ENCODE measurements around the gene MINK1. TPM values are rescaled to one million over a fixed set of nuclear protein-coding genes. Genes with fewer than 3 reads are reported as not detected.

Gene MINK1
- total and polyA plus RNA-seq, 2 of the 8 experiments (the other 6 are each of a cell fraction or from before 2014, with no cell fraction given): 26.9 to 77.7 TPM

DNA sequence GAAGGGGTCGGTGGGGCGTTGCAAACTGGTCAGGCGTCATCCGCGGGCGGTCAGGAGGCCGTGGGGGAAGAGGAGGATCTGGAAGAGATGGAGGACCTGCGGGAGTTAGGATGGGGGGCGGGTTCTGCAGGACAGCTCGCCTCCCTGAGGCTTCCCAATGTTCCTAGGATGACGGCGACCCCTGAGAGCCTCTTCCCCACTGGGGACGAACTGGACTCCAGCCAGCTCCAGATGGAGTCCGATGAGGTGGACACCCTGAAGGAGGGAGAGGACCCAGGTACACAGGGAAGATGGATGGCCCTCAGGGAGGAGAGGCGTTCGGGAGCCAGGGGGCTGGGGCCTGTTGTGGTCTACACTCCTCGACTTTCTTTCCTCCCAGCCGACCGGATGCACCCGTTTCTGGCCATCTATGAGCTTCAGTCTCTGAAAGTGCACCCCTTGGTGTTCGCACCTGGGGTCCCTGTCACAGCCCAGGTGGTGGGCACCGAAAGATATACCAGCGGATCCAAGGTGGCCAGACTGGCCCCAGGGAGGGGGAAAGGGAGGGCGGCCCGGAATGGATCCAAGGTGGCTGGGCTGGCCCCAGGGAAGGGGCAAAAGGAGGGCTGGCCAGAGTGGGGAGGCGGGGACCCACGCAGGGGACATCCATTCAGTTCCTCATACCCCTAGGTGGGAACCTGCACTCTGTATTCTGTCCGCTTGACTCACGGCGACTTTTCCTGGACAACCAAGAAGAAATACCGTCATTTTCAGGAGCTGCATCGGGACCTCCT lies 25.3 kb upstream of the MINK1 start:
- H4K5ac ChIP-seq (ENCODE audit: insufficient read length, low read depth, low read length): no peak overlapping the region
- no peak overlapping the region for H2BK120ac ChIP-seq (replicated peaks; ENCODE audit: low read depth, low read length)
- 64% methylated on average over 21 of the region's 32 CpGs; no CpG with 5 or more reads in 1 of the 2 experiments for WGBS, 2 experiments (ENCODE audit: extremely low coverage in 1 of 2, insufficient coverage in 1 of 2, insufficient read length in 1 of 2, insufficient replicate concordance in 2 of 2, low coverage in 1 of 2, low lambda C conversion rate in 2 of 2, missing lambda C conversion rate in 1 of 2)
- H3K79me1 ChIP-seq (ENCODE audit: low read depth, low read length): no peaks in the 10 kb centered on the region
- H2AK5ac ChIP-seq (ENCODE audit: low read depth, low read length): no peak overlapping the region
- peak overlapping the region; percentile 3 to 70 (median 56) for H3K9ac ChIP-seq (replicated peaks in 1 of 4; ENCODE audit: extremely low read depth in 1 of 4, low read depth in 3 of 4, low read length in 3 of 4)
- ChIA-PET POLR2A (ENCODE audit: partially characterized antibody) (interaction anchor here (0.9 to 3.2 kb wide), 12 partner anchors 10 to 132 kb away, joined by 3 to 25 read pairs (median 5); partner anchors contain the start of genes GLTPD2, PSMB6, RNF167 and SLC25A11), CTCF (ENCODE audit: partially characterized antibody) (interaction anchor here (0.7 to 3.0 kb wide), 8 partner anchors 9 to 97 kb away, joined by 3 to 14 read pairs (median 4); partner anchors contain the start of genes ARRB2 and VMO1)
- H4K20me1 ChIP-seq (replicated peaks in 1 of 2; ENCODE audit: control insufficient read depth in 1 of 2, insufficient read depth in 2 of 2, low read length in 2 of 2): peaks cover 0 to 1% of the 10 kb centered on the region in 2 experiments
- H3K4me2 ChIP-seq (ENCODE audit: insufficient read depth in 1 of 2, low read depth in 2 of 2, low read length in 2 of 2): peak overlapping the region; percentile 75 to 91
- H2BK15ac ChIP-seq (ENCODE audit: low read length): no peak overlapping the region
- H2BK5ac ChIP-seq (ENCODE audit: low read depth, low read length): no peak overlapping the region
- no peak overlapping the region for H3K14ac ChIP-seq (ENCODE audit: insufficient read length)
- peaks cover 0 to 5% (median 4%) of the 10 kb centered on the region in 4 experiments; a peak in 3 of 7 replicates for H3K4me1 ChIP-seq (replicated peaks in 1 of 4; ENCODE audit: control insufficient read depth in 3 of 4, insufficient read depth in 4 of 4, low read length in 3 of 4)
- no peak overlapping the region for H4K8ac ChIP-seq (ENCODE audit: extremely low read depth, insufficient read depth, low read length)
- H2BK20ac ChIP-seq (ENCODE audit: low read length): no peak overlapping the region
- peaks cover 6% of the 10 kb centered on the region; the same call in 1 of the 2 replicates for H3K23me2 ChIP-seq (ENCODE audit: low read depth, low read length)
- no peak overlapping the region for H4K91ac ChIP-seq (replicated peaks; ENCODE audit: insufficient read length, low read length)
- no peak overlapping the region for H3K23ac ChIP-seq (ENCODE audit: insufficient read length)
- 0 out of 4 replicates have a peak, but pooled peaks cover 0 to 3% of the 10 kb centered on the region in 2 experiments for H3K79me2 ChIP-seq (ENCODE audit: control insufficient read depth in 1 of 2, insufficient read depth in 2 of 2, low read length in 2 of 2)
- peaks cover 0 to 22% (median 5%) of the 10 kb centered on the region in 4 experiments; a peak in 5 of 8 replicates for H3K36me3 ChIP-seq (ENCODE audit: control insufficient read depth in 2 of 4, insufficient read depth in 4 of 4, low read length in 3 of 4)
- H3K27ac ChIP-seq (ENCODE audit: low read depth, low read length): no peak overlapping the region; the same call in 1 of the 2 replicates
- no peak overlapping the region for H2AFZ ChIP-seq (ENCODE audit: low read length)
- FAIRE-seq: no peak
- peak overlapping the region; percentile 39; the same call in 1 of the 2 replicates for H2BK12ac ChIP-seq (ENCODE audit: low read depth, low read length)
- DNase-seq (ENCODE audit: low read depth in 1 of 2, low spot score in 2 of 2): no peak
- no peaks in the 10 kb centered on the region; a peak in 1 of 7 replicates for H3K27me3 ChIP-seq (replicated peaks in 1 of 4; ENCODE audit: control insufficient read depth in 3 of 4, extremely low read depth in 1 of 4, insufficient read depth in 3 of 4, low read length in 3 of 4)
- peak overlapping the region; percentile 53 to 97 (median 75) for H3K4me3 ChIP-seq (ENCODE audit: extremely low read depth in 1 of 4, insufficient read depth in 2 of 4, low read depth in 3 of 4, low read length in 4 of 4)
- peak overlapping the region; percentile 48 for H3K18ac ChIP-seq (ENCODE audit: extremely low read depth, low read length)
- no peaks in the 10 kb centered on the region for H3K9me3 ChIP-seq (ENCODE audit: insufficient read depth in 2 of 2, low read depth in 1 of 2, low read length in 1 of 2)
- no peak overlapping the region for H3K56ac ChIP-seq (replicated peaks; ENCODE audit: insufficient read length, low read depth, low read length)
- no peak overlapping the region for H3K4ac ChIP-seq (replicated peaks; ENCODE audit: insufficient read length, low read depth, low read length)
- TF ChIP-seq RFX5 (IDR thresholded peaks at IDR 0.05; ENCODE audit: borderline replicate concordance, low read depth, low read length): no peak
- TF ChIP-seq RBBP5 (IDR thresholded peaks at IDR 0.05; ENCODE audit: borderline replicate concordance, low read depth, low read length): no peak
- no peak for TF ChIP-seq EGR1 (IDR thresholded peaks at IDR 0.05; ENCODE audit: borderline replicate concordance, low read depth, low read length)
- no peak for TF ChIP-seq SUZ12 (IDR thresholded peaks at IDR 0.05; ENCODE audit: low read length)
- no peak for TF ChIP-seq SAP30 (IDR thresholded peaks at IDR 0.05; ENCODE audit: insufficient read depth, insufficient replicate concordance, low read length)
- no peak for TF ChIP-seq NRF1 (IDR thresholded peaks at IDR 0.05; ENCODE audit: low read depth, low read length)
- TF ChIP-seq CBX8 (IDR thresholded peaks at IDR 0.05; ENCODE audit: borderline replicate concordance, low read depth, low read length): no peak
- TF ChIP-seq BRCA1 (IDR thresholded peaks at IDR 0.05; ENCODE audit: low read depth, low read length): no peak
- TF ChIP-seq CEBPB (IDR thresholded peaks at IDR 0.05; ENCODE audit: low read depth, low read length): no peak
- TF ChIP-seq FOSL1 (IDR thresholded peaks at IDR 0.05; ENCODE audit: insufficient read depth, low read depth, low read length): no peak
- no peak for TF ChIP-seq RAD21 (IDR thresholded peaks at IDR 0.05 in 1 of 2, conservative IDR thresholded peaks at IDR 0.05 in 1 of 2; ENCODE audit: low read depth in 2 of 2, low read length in 2 of 2)
